H1 (cell line): ENCODE data around the gene EIF4E3. TPM values are rescaled to one million over a fixed set of nuclear protein-coding genes. Genes with fewer than 3 reads are reported as not detected.
A peak's percentile ranks its signal among the peaks of the same experiment; 100 is the strongest.

ENCODE experiments used
- CTCF ChIA-PET: fragments of 300-600 bp; sonication (Branson Sonifier 250); formaldehyde crosslinking; loops from one replicate; lab custom pipeline; 2021; ENCODE audit not compliant: partially characterized antibody; lab: Charles Lee
- POLR2A ChIA-PET: fragments of 300-600 bp; sonication (Branson Sonifier 250); formaldehyde crosslinking; loops from one replicate; lab custom pipeline; 2021; ENCODE audit warnings: inconsistent platforms; ENCODE audit not compliant: partially characterized antibody; lab: Charles Lee
- DNase-seq, 2 experiments: peaks; one replicate each; pipeline versions ENCODE4 v3.0.0 to v3.0.0-alpha.2; 2010 to 2022; ENCODE audit warnings: low spot score in 2 of 2, low read depth in 1 of 2, mixed read lengths in 1 of 2
- FAIRE-seq: peaks from 2 replicates; lab custom pipeline; 2011; peaks lifted over from hg19 to GRCh38; lab: Jason Lieb, UNC
- H2AFZ ChIP-seq: 2 replicates; pipeline ENCODE4 v1.8.1; 2012; ENCODE audit warnings: low read length, inconsistent platforms
- H2AK5ac ChIP-seq: 2 replicates; pipeline ENCODE4 v1.6.1; 2013; ENCODE audit warnings: low read depth, low read length
- H2BK120ac ChIP-seq: replicated peaks from 2 replicates; pipeline ENCODE3; 2013; ENCODE audit warnings: low read depth, low read length, inconsistent platforms
- H2BK12ac ChIP-seq: 2 replicates; pipeline ENCODE4 v1.6.1; 2013; ENCODE audit warnings: low read depth, low read length
- H2BK15ac ChIP-seq: 2 replicates; pipeline ENCODE4 v1.6.1; 2013; ENCODE audit warnings: low read length
- H2BK20ac ChIP-seq: 2 replicates; pipeline ENCODE4 v1.6.1; 2013; ENCODE audit warnings: low read length
- H2BK5ac ChIP-seq: 2 replicates; pipeline ENCODE4 v1.6.1; 2013; ENCODE audit warnings: low read depth, low read length
- H3K14ac ChIP-seq: 2 replicates; pipeline ENCODE4 v1.6.1; 2013; ENCODE audit warnings: inconsistent platforms; ENCODE audit not compliant: insufficient read length
- H3K18ac ChIP-seq: 2 replicates; pipeline ENCODE4 v1.6.1; 2013; ENCODE audit warnings: low read length; ENCODE audit errors: extremely low read depth
- H3K23ac ChIP-seq: 2 replicates; pipeline ENCODE4 v1.6.1; 2013; ENCODE audit warnings: inconsistent platforms; ENCODE audit not compliant: insufficient read length
- H3K23me2 ChIP-seq: 2 replicates; pipeline ENCODE4 v1.6.1; 2013; ENCODE audit warnings: low read depth, low read length
- H3K27ac ChIP-seq: 2 replicates; pipeline ENCODE4 v1.6.1; 2011; ENCODE audit warnings: low read depth, low read length, inconsistent platforms
- H3K27me3 ChIP-seq, 4 experiments: replicated peaks in 1 of 4; 1 replicate in 1 of 4; 2 replicates in 3 of 4; pipeline versions ENCODE4 v1.6.1 to v1.8.1; 2011 to 2013; ENCODE audit warnings: low read length in 3 of 4, mild to moderate bottlenecking in 3 of 4, inconsistent platforms in 2 of 4, mixed read lengths in 2 of 4, moderate library complexity in 1 of 4; ENCODE audit not compliant: control insufficient read depth in 3 of 4, insufficient read depth in 3 of 4; ENCODE audit errors: extremely low read depth in 1 of 4
- H3K36me3 ChIP-seq, 4 experiments: 2 replicates each; pipeline versions ENCODE4 v1.6.1 to v1.8.1; 2011 to 2013; ENCODE audit warnings: mild to moderate bottlenecking in 4 of 4, low read length in 3 of 4, moderate library complexity in 2 of 4, control low read depth in 1 of 4, inconsistent platforms in 1 of 4; ENCODE audit not compliant: insufficient read depth in 4 of 4, control insufficient read depth in 2 of 4
- H3K4ac ChIP-seq: replicated peaks from 2 replicates; pipeline ENCODE3; 2013; ENCODE audit warnings: low read length, low read depth, mixed read lengths, inconsistent platforms; ENCODE audit not compliant: insufficient read length
- H3K4me1 ChIP-seq, 4 experiments: replicated peaks in 1 of 4; 1 replicate in 1 of 4; 2 replicates in 3 of 4; pipeline versions ENCODE4 v1.6.1 to v1.8.1; 2011 to 2013; ENCODE audit warnings: low read length in 3 of 4, inconsistent platforms in 2 of 4, mixed read lengths in 1 of 4; ENCODE audit not compliant: insufficient read depth in 4 of 4, control insufficient read depth in 3 of 4
- H3K4me2 ChIP-seq, 2 experiments: 2 replicates each; pipeline versions ENCODE4 v1.6.1 to v1.8.1; 2011 to 2013; ENCODE audit warnings: low read depth in 2 of 2, low read length in 2 of 2, control low read depth in 1 of 2, inconsistent platforms in 1 of 2, mild to moderate bottlenecking in 1 of 2; ENCODE audit not compliant: insufficient read depth in 1 of 2
- H3K4me3 ChIP-seq, 4 experiments: fragments of 200-600, 300-600 bp in 1 of 4; sonication (generic), shearing (Covaris generic), sonication (Bioruptor Twin) in 1 of 4; 2 replicates each; pipeline versions ENCODE4 v1.5.1 to v1.8.1; 2011 to 2016; ENCODE audit warnings: low read length in 4 of 4, low read depth in 3 of 4, control low read depth in 2 of 4, inconsistent platforms in 2 of 4, mild to moderate bottlenecking in 2 of 4, mixed read lengths in 1 of 4, moderate library complexity in 1 of 4; ENCODE audit not compliant: insufficient read depth in 2 of 4; ENCODE audit errors: extremely low read depth in 1 of 4
- H3K56ac ChIP-seq: replicated peaks from 2 replicates; pipeline ENCODE3; 2013; ENCODE audit warnings: low read depth, mild to moderate bottlenecking, mixed read lengths, low read length, inconsistent platforms; ENCODE audit not compliant: insufficient read length
- H3K79me1 ChIP-seq: 2 replicates; pipeline ENCODE4 v1.6.1; 2013; ENCODE audit warnings: low read depth, low read length, control low read depth
- H3K79me2 ChIP-seq, 2 experiments: 2 replicates each; pipeline versions ENCODE4 v1.6.1 to v1.8.1; 2012 to 2013; ENCODE audit warnings: low read length in 2 of 2, mild to moderate bottlenecking in 2 of 2, inconsistent platforms in 1 of 2; ENCODE audit not compliant: insufficient read depth in 2 of 2, control insufficient read depth in 1 of 2
- H3K9ac ChIP-seq, 4 experiments: replicated peaks in 1 of 4; 1 replicate in 1 of 4; 2 replicates in 3 of 4; pipeline versions ENCODE4 v1.6.1 to v1.8.1; 2011 to 2013; ENCODE audit warnings: low read depth in 3 of 4, low read length in 3 of 4, control low read depth in 2 of 4, mild to moderate bottlenecking in 2 of 4, moderate library complexity in 2 of 4, inconsistent platforms in 1 of 4; ENCODE audit errors: extremely low read depth in 1 of 4
- H3K9me3 ChIP-seq, 2 experiments: 2 replicates each; pipeline versions ENCODE4 v1.6.1 to v1.8.1; 2012 to 2013; ENCODE audit warnings: mild to moderate bottlenecking in 2 of 2, moderate library complexity in 2 of 2, control low read depth in 1 of 2, inconsistent platforms in 1 of 2, low read depth in 1 of 2, low read length in 1 of 2, mixed read lengths in 1 of 2; ENCODE audit not compliant: insufficient read depth in 2 of 2
- H4K20me1 ChIP-seq, 2 experiments: replicated peaks in 1 of 2; 2 replicates each; pipeline versions ENCODE3 to v1.8.1; 2011 to 2013; ENCODE audit warnings: inconsistent platforms in 2 of 2, low read length in 2 of 2, mild to moderate bottlenecking in 1 of 2; ENCODE audit not compliant: insufficient read depth in 2 of 2, control insufficient read depth in 1 of 2
- H4K5ac ChIP-seq: 2 replicates; pipeline ENCODE4 v1.6.1; 2013; ENCODE audit warnings: low read length, low read depth, mixed read lengths, inconsistent platforms; ENCODE audit not compliant: insufficient read length
- H4K8ac ChIP-seq: 2 replicates; pipeline ENCODE4 v1.8.0; 2013; ENCODE audit warnings: mild to moderate bottlenecking, moderate library complexity, low read length, inconsistent platforms; ENCODE audit not compliant: insufficient read depth; ENCODE audit errors: extremely low read depth
- H4K91ac ChIP-seq: replicated peaks from 2 replicates; pipeline ENCODE3; 2013; ENCODE audit warnings: low read length, mixed read lengths, inconsistent platforms; ENCODE audit not compliant: insufficient read length
- ASH2L ChIP-seq: fragments of 200-600, 300-600 bp; sonication (generic); IDR thresholded peaks from one replicate; pipeline ENCODE4 v1.7.1; 2017; ENCODE audit warnings: low read length
- CBX8 ChIP-seq: fragments of 300-800, 300-1000 bp; sonication (generic); IDR thresholded peaks from 2 replicates; pipeline ENCODE4 v1.7.1; 2016; ENCODE audit warnings: low read depth, low read length, borderline replicate concordance
- EGR1 ChIP-seq: IDR thresholded peaks from 2 replicates; pipeline ENCODE4 v1.6.1; 2011; ENCODE audit warnings: low read depth, low read length, borderline replicate concordance
- MAFK ChIP-seq: IDR thresholded peaks from 2 replicates; pipeline ENCODE4 v1.6.1; 2012; ENCODE audit warnings: low read depth, mild to moderate bottlenecking, improper control_type of control experiment, low read length
- NRF1 ChIP-seq: IDR thresholded peaks from 2 replicates; pipeline ENCODE4 v1.6.1; 2011; ENCODE audit warnings: mild to moderate bottlenecking, low read depth, low read length, improper control_type of control experiment
- POU5F1 ChIP-seq: IDR thresholded peaks from 2 replicates; pipeline ENCODE4 v1.6.1; 2011; ENCODE audit warnings: low read depth, mild to moderate bottlenecking, low read length, moderate library complexity
- RFX5 ChIP-seq: IDR thresholded peaks from 2 replicates; pipeline ENCODE4 v1.6.1; 2011; ENCODE audit warnings: low read depth, low read length, improper control_type of control experiment, borderline replicate concordance
- SIN3A ChIP-seq, 2 experiments: IDR thresholded peaks in 1 of 2; conservative IDR thresholded peaks in 1 of 2; 2 replicates each; pipeline ENCODE4 v1.6.1; 2011 to 2012; ENCODE audit warnings: low read length in 2 of 2, improper control_type of control experiment in 1 of 2, low read depth in 1 of 2, mild to moderate bottlenecking in 1 of 2
- SP1 ChIP-seq: IDR thresholded peaks from 2 replicates; pipeline ENCODE4 v1.6.1; 2011; ENCODE audit warnings: low read depth, low read length
- SP2 ChIP-seq: IDR thresholded peaks from 2 replicates; pipeline ENCODE4 v1.6.1; 2012; ENCODE audit warnings: mild to moderate bottlenecking, low read length, inconsistent platforms
- SP4 ChIP-seq: IDR thresholded peaks from 2 replicates; pipeline ENCODE4 v1.6.1; 2012; ENCODE audit warnings: low read length, inconsistent platforms
- TAF7 ChIP-seq: optimal IDR thresholded peaks from 2 replicates; pipeline ENCODE3; 2011; ENCODE audit warnings: low read depth, mild to moderate bottlenecking, inconsistent platforms, low read length, moderate library complexity, borderline replicate concordance
- TBP ChIP-seq: IDR thresholded peaks from 2 replicates; pipeline ENCODE4 v1.6.1; 2011; ENCODE audit warnings: low read depth, low read length, improper control_type of control experiment
- TEAD4 ChIP-seq: IDR thresholded peaks from 2 replicates; pipeline ENCODE4 v1.6.1; 2012; ENCODE audit warnings: low read depth, low read length, inconsistent platforms, mixed read lengths
- WGBS, 2 experiments: shearing (Covaris generic) in 1 of 2; methylation state at CpG; one replicate each; pipeline versions ENCODE4 v1.1.6 to v1.1.7; 2013 to 2015; ENCODE audit warnings: low lambda C conversion rate in 2 of 2, mixed read lengths in 2 of 2, inconsistent platforms in 1 of 2, low coverage in 1 of 2, missing lambda C conversion rate in 1 of 2; ENCODE audit not compliant: insufficient replicate concordance in 2 of 2, insufficient coverage in 1 of 2, insufficient read length in 1 of 2; ENCODE audit errors: extremely low coverage in 1 of 2, missing lambda C conversion rate in 1 of 2; 5-methylcytosine and 5-hydroxymethylcytosine counted together
- polyA plus RNA-seq, 7 experiments: library from polyadenylated mRNA; depleted of rRNA in 3 of 7; stranded (reverse) in 5 of 7; unstranded in 2 of 7; fragments of >200 nt in 5 of 7; fragments of 200-250 nt in 2 of 7; gene quantifications; 1 replicate in 5 of 7; 2 replicates in 1 of 7; 4 replicates in 1 of 7; pipeline versions ENCODE4 v1.2.1 to v1.2.3, GENCODE V29; 2011 to 2013; ENCODE audit warnings: missing spikeins in 2 of 7, mixed read lengths in 2 of 7
- total RNA-seq: library from RNA; stranded (reverse); fragmentation: NEBNext Ultra II Directional; extraction: Animal tissue kit (Norgen Biotek cat#: 25700); gene quantifications from 2 replicates; pipeline ENCODE4 v1.2.1, GENCODE V29; 2021
- TF ChIP-seq, protein P1 (sequence below): IDR thresholded peaks from 2 replicates; pipeline ENCODE4 v1.6.1; 2011; ENCODE audit warnings: low read length, improper control_type of control experiment

The EIF4E3 gene
- total and polyA plus RNA-seq, 2 of the 8 experiments (the other 6 are each of a cell fraction or from before 2014, with no cell fraction given): 5.2 to 17.0 TPM

- no peak overlapping the region for H3K4me3 ChIP-seq
- POLR2A ChIA-PET: no interaction called here
- FAIRE-seq: peak; percentile 60
- peaks cover 0 to 3% (median 1%) of the 10 kb centered on the region in 4 experiments; a peak in 3 of 7 replicates for H3K4me1 ChIP-seq
- H3K79me2 ChIP-seq: no peaks in the 10 kb centered on the region
- no peaks in the 10 kb centered on the region for H3K27me3 ChIP-seq
- no peaks in the 10 kb centered on the region for H3K36me3 ChIP-seq
- H3K4me2 ChIP-seq: no peak overlapping the region
- no peak overlapping the region for H4K91ac ChIP-seq
- H3K56ac ChIP-seq: no peak overlapping the region
- peak overlapping the region; percentile 65 for H2AFZ ChIP-seq
- CTCF ChIA-PET: interaction anchor here (1.3 kb wide), 1 partner anchor 1132 kb away, joined by 3 read pairs; no protein-coding TSS in a partner anchor
- no peak overlapping the region for H2AK5ac ChIP-seq
- no peak overlapping the region; the same call in 1 of the 2 replicates for H3K18ac ChIP-seq
- no peak overlapping the region for H2BK20ac ChIP-seq
- no peak overlapping the region for H3K27ac ChIP-seq
- no peaks in the 10 kb centered on the region for H3K9me3 ChIP-seq
- H3K14ac ChIP-seq: no peak overlapping the region
- no peak overlapping the region for H3K4ac ChIP-seq
- peak overlapping the region; percentile 7; the same call in 1 of the 2 replicates for H2BK5ac ChIP-seq
- H2BK12ac ChIP-seq: no peak overlapping the region
- DNase-seq: no peak
- WGBS, 2 experiments: 74% methylated on average over 9 of the region's 9 CpGs; no CpG with 5 or more reads in 1 of the 2 experiments
- no peak overlapping the region for H3K23ac ChIP-seq
- H4K20me1 ChIP-seq: no peaks in the 10 kb centered on the region
- H2BK15ac ChIP-seq: no peak overlapping the region
- no peak overlapping the region for H3K9ac ChIP-seq
- no peaks in the 10 kb centered on the region for H3K23me2 ChIP-seq
- H4K5ac ChIP-seq: no peak overlapping the region
- no peak overlapping the region for H4K8ac ChIP-seq
- H3K79me1 ChIP-seq: no peaks in the 10 kb centered on the region
- H2BK120ac ChIP-seq: no peak overlapping the region
- TF ChIP-seq MAFK (no peak), SP2 (no peak), RFX5 (no peak), SP1 (no peak), TEAD4 (no peak), CBX8 (no peak), TAF7 (no peak), POU5F1 (no peak), SIN3A (conservative IDR thresholded peaks at IDR 0.05 in 1 of 2, IDR thresholded peaks at IDR 0.05 in 1 of 2; ENCODE audit: low read depth in 1 of 2, low read length in 2 of 2) (no peak), TBP (no peak), NRF1 (no peak), ASH2L (no peak), EGR1 (no peak), SP4 (no peak)
- TF ChIP-seq, protein P1, sequence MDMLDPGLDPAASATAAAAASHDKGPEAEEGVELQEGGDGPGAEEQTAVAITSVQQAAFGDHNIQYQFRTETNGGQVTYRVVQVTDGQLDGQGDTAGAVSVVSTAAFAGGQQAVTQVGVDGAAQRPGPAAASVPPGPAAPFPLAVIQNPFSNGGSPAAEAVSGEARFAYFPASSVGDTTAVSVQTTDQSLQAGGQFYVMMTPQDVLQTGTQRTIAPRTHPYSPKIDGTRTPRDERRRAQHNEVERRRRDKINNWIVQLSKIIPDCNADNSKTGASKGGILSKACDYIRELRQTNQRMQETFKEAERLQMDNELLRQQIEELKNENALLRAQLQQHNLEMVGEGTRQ: no peak
These were observed 52.9 kb downstream of the EIF4E3 start for GRCh38 chr3:71672340-71672739.
